ENCODE results near the gene COLQ.

COLQ gene

DNA sequence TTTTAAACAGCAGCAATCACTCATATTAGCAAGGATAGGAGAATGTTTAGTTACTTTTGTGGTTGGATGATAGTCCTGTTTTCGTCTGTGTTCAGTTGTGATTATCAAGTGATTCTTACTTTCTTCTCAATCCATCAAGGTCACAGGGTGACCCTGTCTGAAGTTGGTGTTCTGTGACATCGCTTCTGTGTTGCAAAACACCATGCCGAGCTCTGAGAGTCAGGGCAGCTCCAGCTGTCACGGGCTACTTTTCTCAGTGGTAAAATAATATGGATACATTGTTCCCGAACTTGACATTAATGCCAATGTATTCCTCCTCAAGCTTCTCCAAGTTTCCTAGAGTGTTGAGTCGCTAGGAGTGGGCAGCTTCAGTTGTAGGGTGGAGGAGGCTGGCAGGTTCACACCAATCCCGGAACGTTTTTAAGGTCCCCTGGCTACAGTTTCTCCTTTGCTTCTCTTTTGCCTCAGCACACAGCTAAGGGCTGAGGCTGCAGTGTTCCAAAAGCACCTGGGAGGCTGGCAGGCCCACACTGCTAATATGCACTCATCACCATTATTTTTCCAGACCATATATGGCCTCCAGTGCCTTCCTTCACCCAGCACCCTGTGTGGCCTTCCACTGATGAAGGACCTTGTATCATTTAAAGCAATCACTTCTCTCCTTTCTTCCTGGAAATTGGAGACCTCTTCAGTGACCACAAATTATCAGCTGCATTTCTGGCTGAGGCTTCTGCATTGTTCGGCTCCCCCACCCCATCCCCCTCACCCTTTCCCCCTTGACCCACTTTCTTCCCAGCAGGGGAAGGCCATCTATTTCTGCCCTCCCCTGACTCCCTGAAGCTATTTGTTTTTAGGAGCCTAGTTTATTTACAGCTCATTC, 25.8 kb downstream of the COLQ start:
- no peak overlapping the region for H3K4me3 ChIP-seq (ENCODE audit: low read length)
- TF ChIP-seq, protein P1, sequence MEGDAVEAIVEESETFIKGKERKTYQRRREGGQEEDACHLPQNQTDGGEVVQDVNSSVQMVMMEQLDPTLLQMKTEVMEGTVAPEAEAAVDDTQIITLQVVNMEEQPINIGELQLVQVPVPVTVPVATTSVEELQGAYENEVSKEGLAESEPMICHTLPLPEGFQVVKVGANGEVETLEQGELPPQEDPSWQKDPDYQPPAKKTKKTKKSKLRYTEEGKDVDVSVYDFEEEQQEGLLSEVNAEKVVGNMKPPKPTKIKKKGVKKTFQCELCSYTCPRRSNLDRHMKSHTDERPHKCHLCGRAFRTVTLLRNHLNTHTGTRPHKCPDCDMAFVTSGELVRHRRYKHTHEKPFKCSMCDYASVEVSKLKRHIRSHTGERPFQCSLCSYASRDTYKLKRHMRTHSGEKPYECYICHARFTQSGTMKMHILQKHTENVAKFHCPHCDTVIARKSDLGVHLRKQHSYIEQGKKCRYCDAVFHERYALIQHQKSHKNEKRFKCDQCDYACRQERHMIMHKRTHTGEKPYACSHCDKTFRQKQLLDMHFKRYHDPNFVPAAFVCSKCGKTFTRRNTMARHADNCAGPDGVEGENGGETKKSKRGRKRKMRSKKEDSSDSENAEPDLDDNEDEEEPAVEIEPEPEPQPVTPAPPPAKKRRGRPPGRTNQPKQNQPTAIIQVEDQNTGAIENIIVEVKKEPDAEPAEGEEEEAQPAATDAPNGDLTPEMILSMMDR (conservative IDR thresholded peaks at IDR 0.05; ENCODE audit: low read depth, low read length): no peak
- DNase-seq (ENCODE audit: low read depth): no peak

DNA sequence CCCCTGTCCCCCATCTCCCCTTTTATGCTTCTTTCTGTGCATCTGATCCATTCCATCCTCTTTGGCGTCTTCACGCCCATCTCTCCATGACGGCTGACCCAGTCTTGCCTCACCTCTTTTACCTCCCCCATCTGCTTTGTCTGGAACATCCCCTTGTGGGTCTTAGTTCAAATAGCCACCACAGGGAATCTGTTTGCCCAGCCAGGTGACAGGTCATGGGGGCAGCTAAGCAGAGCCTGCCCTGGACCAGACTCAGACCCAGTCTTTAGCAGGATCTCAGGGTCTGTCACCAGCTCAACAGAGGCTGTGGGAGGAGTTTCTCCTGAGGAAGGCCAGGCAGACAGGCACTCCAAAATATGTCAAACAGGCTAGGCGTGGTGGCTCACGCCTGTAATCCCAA, 28.1 kb downstream of the COLQ start:
- no peak for DNase-seq (ENCODE audit: low read depth)
- TF ChIP-seq, protein P1 (conservative IDR thresholded peaks at IDR 0.05; ENCODE audit: low read depth, low read length): no peak
- H3K4me3 ChIP-seq (ENCODE audit: low read length): no peak overlapping the region

DNA sequence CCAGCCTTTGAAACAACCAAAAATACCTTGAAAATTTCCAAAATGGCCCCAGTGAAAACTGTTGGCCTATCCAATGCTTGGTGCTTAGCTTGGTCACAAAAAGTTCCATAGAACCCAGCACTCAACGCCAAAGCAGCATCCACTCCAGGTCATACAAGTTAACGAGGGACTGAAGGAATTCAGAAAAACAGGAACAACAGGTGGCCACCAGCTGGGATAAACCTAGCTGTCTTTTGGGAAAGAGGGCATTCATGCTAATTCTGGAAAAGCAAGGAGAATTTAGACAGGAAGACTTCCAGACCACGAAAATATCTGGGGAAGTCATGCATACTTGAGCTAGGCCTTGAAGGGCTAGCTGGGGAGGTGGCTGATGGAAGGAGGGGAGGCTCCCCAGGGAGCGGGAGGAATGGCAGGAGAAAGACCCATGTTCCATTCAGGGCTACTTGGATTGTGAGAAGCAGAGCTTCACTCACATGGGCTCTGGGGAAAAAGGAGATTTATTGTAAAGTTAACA, 28.6 kb downstream of the COLQ start:
- no peak for DNase-seq (ENCODE audit: low read depth)
- TF ChIP-seq, protein P1 (conservative IDR thresholded peaks at IDR 0.05; ENCODE audit: low read depth, low read length): no peak

DNA sequence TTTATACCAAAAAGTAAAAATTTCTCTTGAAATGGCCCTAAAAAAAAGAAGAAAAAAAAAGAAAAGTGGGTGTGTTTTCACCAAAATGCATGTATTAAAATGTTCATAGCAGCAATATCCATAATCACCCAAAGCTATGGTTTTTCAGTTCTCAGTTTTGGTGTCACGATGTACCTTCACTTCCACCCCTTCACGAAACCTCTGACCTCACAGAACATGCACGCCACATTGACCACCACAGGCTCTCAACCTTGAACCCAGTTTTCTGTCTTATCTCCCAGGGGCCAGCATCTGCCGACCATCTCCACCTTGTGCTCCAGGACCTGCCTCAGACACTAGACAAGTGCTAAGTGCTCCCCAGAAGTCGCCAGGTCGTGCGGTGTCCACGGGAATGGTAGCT, 30.4 kb downstream of the COLQ start:
- no peak for DNase-seq (ENCODE audit: low read depth)
- TF ChIP-seq, protein P1 (conservative IDR thresholded peaks at IDR 0.05; ENCODE audit: low read depth, low read length): no peak
- no peak overlapping the region for H3K4me3 ChIP-seq (ENCODE audit: low read length)

More for the DNA sequence above, 28.6 kb downstream of the COLQ start:
- no peak overlapping the region for H3K4me3 ChIP-seq (ENCODE audit: low read length)

DNA sequence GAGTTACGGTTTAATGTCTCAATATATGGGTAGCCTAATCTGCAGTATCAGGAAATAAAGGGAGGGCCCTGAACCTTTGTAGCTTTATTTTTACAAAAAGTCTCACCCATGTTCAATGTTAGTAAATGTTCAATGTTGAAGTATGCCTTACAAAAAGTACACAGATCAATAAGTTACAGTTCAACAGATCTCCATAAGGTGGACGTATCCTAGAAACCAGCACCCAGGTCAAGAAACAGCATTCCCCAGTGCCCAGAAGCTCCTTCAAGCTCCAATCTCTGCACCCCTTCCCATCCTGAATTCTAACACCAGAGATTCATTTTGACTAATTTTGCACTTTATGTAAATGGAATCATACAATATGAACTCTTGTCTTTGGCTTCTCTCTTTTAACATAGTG, 31.3 kb downstream of the COLQ start:
- H3K4me3 ChIP-seq (ENCODE audit: low read length): no peak overlapping the region
- DNase-seq (ENCODE audit: low read depth): no peak
- TF ChIP-seq, protein P1 (conservative IDR thresholded peaks at IDR 0.05; ENCODE audit: low read depth, low read length): no peak

DNA sequence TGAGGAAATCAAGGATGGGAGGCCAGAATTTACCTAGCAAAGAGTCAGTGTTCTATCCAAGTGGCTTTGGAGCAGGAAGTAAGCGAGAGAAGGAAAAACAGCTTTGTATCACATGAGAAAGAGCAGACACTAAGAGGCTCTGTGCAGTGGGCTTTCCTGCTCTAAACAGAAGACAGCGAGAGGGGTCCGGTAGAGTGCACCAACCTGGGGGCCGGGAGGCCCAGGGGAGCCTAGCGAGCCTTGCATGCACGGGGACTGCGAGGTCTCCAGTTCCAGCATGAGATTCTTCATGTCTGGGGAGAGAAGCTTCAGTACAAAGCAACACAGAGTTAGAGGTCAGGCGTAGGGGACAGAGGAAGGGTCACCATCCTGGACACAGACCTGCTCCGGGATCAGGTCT, 33.5 kb downstream of the COLQ start:
- TF ChIP-seq, protein P1 (conservative IDR thresholded peaks at IDR 0.05; ENCODE audit: low read depth, low read length): no peak
- DNase-seq (ENCODE audit: low read depth): no peak
- H3K4me3 ChIP-seq (ENCODE audit: low read length): no peak overlapping the region

DNA sequence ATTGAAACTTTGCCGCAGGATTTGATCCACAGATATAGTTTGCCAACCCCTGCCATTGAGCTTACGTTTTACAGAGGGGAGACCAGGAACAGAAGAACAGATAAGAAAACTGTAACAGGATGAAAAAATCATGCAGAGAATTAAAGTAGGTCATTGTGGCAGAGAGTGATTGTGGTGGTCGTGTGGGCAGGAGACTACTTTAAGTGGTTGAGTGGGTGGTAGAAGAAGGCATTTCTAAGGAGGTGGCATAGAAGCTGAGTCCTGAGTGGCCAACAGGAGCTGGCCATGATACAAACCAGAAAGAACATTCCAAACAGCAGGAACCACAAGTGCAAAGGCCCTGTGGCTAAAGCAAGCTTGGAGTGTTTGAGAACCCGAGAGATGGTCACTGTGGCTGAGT, 34.5 kb downstream of the COLQ start:
- H3K4me3 ChIP-seq (ENCODE audit: low read length): no peak overlapping the region
- no peak for DNase-seq (ENCODE audit: low read depth)
- TF ChIP-seq, protein P1 (conservative IDR thresholded peaks at IDR 0.05; ENCODE audit: low read depth, low read length): no peak
